HepG2 (cell line): ENCODE data around the gene DARS2. TPM values are rescaled to one million over a fixed set of nuclear protein-coding genes. Genes with fewer than 3 reads are reported as not detected.

ENCODE experiments used
- BCL6 ChIP-seq: IDR thresholded peaks from 2 replicates; pipeline ENCODE4 v1.6.1; 2016; ENCODE audit warnings: missing genetic modification reagents, missing compliant biosample characterization
- HOXA5 ChIP-seq: sonication (generic); formaldehyde crosslinking; IDR thresholded peaks from 2 replicates; pipeline ENCODE4 v1.4.0; 2020; ENCODE audit warnings: missing genetic modification reagents
- RFX5 ChIP-seq: IDR thresholded peaks from 2 replicates; pipeline ENCODE4 v1.6.1; 2011; ENCODE audit warnings: low read depth, low read length, improper control_type of control experiment
- SNRNP70 ChIP-seq: fragments of 200-400 bp; formaldehyde crosslinking; IDR thresholded peaks from 2 replicates; pipeline ENCODE4 v1.6.1; 2017; ENCODE audit warnings: mild to moderate bottlenecking, low read depth, low read length, moderate library complexity
- ZKSCAN8 ChIP-seq: IDR thresholded peaks from 2 replicates; pipeline ENCODE4 v1.6.1; 2016; ENCODE audit warnings: borderline replicate concordance, missing genetic modification reagents, missing compliant biosample characterization
- ZNF138 ChIP-seq: sonication (generic); formaldehyde crosslinking; IDR thresholded peaks from 2 replicates; pipeline ENCODE4 v1.5.0; 2020; ENCODE audit warnings: mild to moderate bottlenecking, low read depth, missing genetic modification reagents
- ZNF180 ChIP-seq: sonication (generic); formaldehyde crosslinking; IDR thresholded peaks from 2 replicates; pipeline ENCODE4 v1.4.0; 2020; ENCODE audit warnings: low read depth, missing genetic modification reagents, borderline replicate concordance
- ZNF350 ChIP-seq: sonication (generic); formaldehyde crosslinking; IDR thresholded peaks from 2 replicates; pipeline ENCODE4 v1.4.0; 2020; ENCODE audit warnings: mild to moderate bottlenecking, low read depth, missing genetic modification reagents, borderline replicate concordance
- ZNF382 ChIP-seq: sonication (generic); formaldehyde crosslinking; IDR thresholded peaks from 2 replicates; pipeline ENCODE4 v1.5.0; 2020; ENCODE audit warnings: missing genetic modification reagents, mild to moderate bottlenecking, borderline replicate concordance
- ZNF383 ChIP-seq: sonication (generic); formaldehyde crosslinking; IDR thresholded peaks from 2 replicates; pipeline ENCODE4 v1.4.0; 2020; ENCODE audit warnings: missing genetic modification reagents, mild to moderate bottlenecking, borderline replicate concordance
- ZNF772 ChIP-seq: sonication (generic); formaldehyde crosslinking; IDR thresholded peaks from 2 replicates; pipeline ENCODE4 v1.5.0; 2020; ENCODE audit warnings: mild to moderate bottlenecking, missing genetic modification reagents
- ZNF775 ChIP-seq: sonication (generic); formaldehyde crosslinking; IDR thresholded peaks from 2 replicates; pipeline ENCODE4 v1.4.0; 2020; ENCODE audit warnings: missing genetic modification reagents, mild to moderate bottlenecking, moderate library complexity, borderline replicate concordance
- polyA plus RNA-seq, 8 experiments: library from polyadenylated mRNA; depleted of rRNA in 3 of 8; stranded (reverse) in 7 of 8; unstranded in 1 of 8; fragments of >200 nt; fragmentation: Illumina TruSeq in 4 of 8; extraction: Trizol in 4 of 8; gene quantifications; 2 replicates each; pipeline versions ENCODE4 v1.2.1 to v1.2.3, GENCODE V29; 2011 to 2016; ENCODE audit warnings: low read depth in 4 of 8, missing spikeins in 1 of 8, mixed read lengths in 1 of 8; ENCODE audit not compliant: insufficient read depth in 1 of 8
- total RNA-seq, 5 experiments: library from RNA; depleted of rRNA; stranded (reverse); fragments of >200 nt; fragmentation: Illumina TruSeq; extraction: Trizol; gene quantifications; 2 replicates each; pipeline ENCODE4 v1.2.3, GENCODE V29; 2016; ENCODE audit warnings: low read depth in 1 of 5
- TF ChIP-seq, protein P1 (sequence below): sonication (generic); formaldehyde crosslinking; IDR thresholded peaks from 2 replicates; pipeline ENCODE4 v1.9.0; 2021; ENCODE audit warnings: missing genetic modification reagents, borderline replicate concordance
- TF ChIP-seq, protein P2 (sequence below): sonication (generic); formaldehyde crosslinking; IDR thresholded peaks from 2 replicates; pipeline ENCODE4 v1.8.1; 2023; ENCODE audit warnings: missing genetic modification reagents, inconsistent platforms, borderline replicate concordance
- TF ChIP-seq, protein P3 (sequence below): sonication (generic); formaldehyde crosslinking; IDR thresholded peaks from 2 replicates; pipeline ENCODE4 v1.4.0; 2020; ENCODE audit warnings: missing genetic modification reagents
- TF ChIP-seq, protein P4 (sequence below): IDR thresholded peaks from 2 replicates; pipeline ENCODE4 v1.6.1; 2018; ENCODE audit warnings: missing genetic modification reagents
- TF ChIP-seq, protein P5 (sequence below): sonication (generic); formaldehyde crosslinking; conservative IDR thresholded peaks from 2 replicates; pipeline ENCODE4 v1.4.0; 2020; ENCODE audit warnings: missing genetic modification reagents
- TF ChIP-seq, protein P6 (sequence below): IDR thresholded peaks from 2 replicates; pipeline ENCODE4 v1.6.1; 2016

The DARS2 gene
- total and polyA plus RNA-seq, 2 of the 13 experiments (the other 11 are each of a cell fraction or from before 2014, with no cell fraction given) = 17.6 to 27.7 TPM

DNA sequence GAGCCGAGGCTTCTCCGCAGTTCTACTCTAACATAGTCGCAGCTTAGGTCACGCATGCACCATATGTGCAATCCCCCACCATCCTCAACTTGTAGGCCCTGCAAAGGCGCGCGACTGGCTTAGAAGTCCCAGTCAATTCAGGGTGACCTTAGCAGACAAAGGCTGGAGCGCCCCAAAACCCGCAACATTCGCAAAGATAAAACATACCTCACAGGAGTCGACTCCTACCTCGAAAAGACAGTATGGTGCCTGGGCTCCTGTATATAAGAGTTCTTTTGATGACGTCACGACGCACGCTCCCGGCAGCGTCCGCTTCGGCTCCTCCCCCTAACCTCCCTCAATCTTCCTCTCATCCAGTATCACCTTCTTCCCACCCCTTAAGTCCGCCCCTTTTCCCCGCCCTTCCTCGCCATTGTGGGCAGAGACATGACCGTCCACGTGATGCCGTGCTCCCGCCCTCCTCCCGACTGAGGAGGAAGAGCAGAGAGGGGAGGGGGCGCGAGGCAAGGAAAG, 43.3 kb downstream of the DARS2 start, which contains the start of gene GAS5 (continued):
- TF ChIP-seq, protein P1, sequence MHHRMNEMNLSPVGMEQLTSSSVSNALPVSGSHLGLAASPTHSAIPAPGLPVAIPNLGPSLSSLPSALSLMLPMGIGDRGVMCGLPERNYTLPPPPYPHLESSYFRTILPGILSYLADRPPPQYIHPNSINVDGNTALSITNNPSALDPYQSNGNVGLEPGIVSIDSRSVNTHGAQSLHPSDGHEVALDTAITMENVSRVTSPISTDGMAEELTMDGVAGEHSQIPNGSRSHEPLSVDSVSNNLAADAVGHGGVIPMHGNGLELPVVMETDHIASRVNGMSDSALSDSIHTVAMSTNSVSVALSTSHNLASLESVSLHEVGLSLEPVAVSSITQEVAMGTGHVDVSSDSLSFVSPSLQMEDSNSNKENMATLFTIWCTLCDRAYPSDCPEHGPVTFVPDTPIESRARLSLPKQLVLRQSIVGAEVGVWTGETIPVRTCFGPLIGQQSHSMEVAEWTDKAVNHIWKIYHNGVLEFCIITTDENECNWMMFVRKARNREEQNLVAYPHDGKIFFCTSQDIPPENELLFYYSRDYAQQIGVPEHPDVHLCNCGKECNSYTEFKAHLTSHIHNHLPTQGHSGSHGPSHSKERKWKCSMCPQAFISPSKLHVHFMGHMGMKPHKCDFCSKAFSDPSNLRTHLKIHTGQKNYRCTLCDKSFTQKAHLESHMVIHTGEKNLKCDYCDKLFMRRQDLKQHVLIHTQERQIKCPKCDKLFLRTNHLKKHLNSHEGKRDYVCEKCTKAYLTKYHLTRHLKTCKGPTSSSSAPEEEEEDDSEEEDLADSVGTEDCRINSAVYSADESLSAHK (CRISPR knock-in tag) = peak; percentile 80; the same call in 1 of the 2 replicates
- peak; percentile 84 for TF ChIP-seq HOXA5 (CRISPR knock-in tag)
- no peak for TF ChIP-seq ZNF180 (CRISPR knock-in tag)
- peak; percentile 87; the same call in 1 of the 2 replicates for TF ChIP-seq ZNF383 (CRISPR knock-in tag)
- peak; percentile 89; the same call in 1 of the 2 replicates for TF ChIP-seq ZNF772 (CRISPR knock-in tag)
- no peak for TF ChIP-seq ZNF138 (CRISPR knock-in tag)
- TF ChIP-seq, protein P2, sequence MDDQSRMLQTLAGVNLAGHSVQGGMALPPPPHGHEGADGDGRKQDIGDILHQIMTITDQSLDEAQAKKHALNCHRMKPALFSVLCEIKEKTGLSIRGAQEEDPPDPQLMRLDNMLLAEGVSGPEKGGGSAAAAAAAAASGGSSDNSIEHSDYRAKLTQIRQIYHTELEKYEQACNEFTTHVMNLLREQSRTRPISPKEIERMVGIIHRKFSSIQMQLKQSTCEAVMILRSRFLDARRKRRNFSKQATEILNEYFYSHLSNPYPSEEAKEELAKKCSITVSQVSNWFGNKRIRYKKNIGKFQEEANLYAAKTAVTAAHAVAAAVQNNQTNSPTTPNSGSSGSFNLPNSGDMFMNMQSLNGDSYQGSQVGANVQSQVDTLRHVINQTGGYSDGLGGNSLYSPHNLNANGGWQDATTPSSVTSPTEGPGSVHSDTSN (CRISPR knock-in tag) = 0 out of 2 replicates have a peak, but pooled peaks have one; percentile 42
- TF ChIP-seq BCL6 (CRISPR knock-in tag) = peak; percentile 16; the same call in 1 of the 2 replicates
- peak; percentile 31; the same call in 1 of the 2 replicates for TF ChIP-seq ZNF775 (CRISPR knock-in tag)
- no peak for TF ChIP-seq SNRNP70
- TF ChIP-seq ZNF350 = peak; percentile 73; the same call in 1 of the 2 replicates
- TF ChIP-seq ZNF382 = no peak
- TF ChIP-seq, protein P3, sequence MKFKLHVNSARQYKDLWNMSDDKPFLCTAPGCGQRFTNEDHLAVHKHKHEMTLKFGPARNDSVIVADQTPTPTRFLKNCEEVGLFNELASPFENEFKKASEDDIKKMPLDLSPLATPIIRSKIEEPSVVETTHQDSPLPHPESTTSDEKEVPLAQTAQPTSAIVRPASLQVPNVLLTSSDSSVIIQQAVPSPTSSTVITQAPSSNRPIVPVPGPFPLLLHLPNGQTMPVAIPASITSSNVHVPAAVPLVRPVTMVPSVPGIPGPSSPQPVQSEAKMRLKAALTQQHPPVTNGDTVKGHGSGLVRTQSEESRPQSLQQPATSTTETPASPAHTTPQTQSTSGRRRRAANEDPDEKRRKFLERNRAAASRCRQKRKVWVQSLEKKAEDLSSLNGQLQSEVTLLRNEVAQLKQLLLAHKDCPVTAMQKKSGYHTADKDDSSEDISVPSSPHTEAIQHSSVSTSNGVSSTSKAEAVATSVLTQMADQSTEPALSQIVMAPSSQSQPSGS (CRISPR knock-in tag) = peak; percentile 84
- TF ChIP-seq ZKSCAN8 (CRISPR knock-in tag) = peak; percentile 22; the same call in 1 of the 2 replicates
- TF ChIP-seq, protein P4, sequence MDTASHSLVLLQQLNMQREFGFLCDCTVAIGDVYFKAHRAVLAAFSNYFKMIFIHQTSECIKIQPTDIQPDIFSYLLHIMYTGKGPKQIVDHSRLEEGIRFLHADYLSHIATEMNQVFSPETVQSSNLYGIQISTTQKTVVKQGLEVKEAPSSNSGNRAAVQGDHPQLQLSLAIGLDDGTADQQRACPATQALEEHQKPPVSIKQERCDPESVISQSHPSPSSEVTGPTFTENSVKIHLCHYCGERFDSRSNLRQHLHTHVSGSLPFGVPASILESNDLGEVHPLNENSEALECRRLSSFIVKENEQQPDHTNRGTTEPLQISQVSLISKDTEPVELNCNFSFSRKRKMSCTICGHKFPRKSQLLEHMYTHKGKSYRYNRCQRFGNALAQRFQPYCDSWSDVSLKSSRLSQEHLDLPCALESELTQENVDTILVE = peak; percentile 22; the same call in 1 of the 2 replicates
- TF ChIP-seq RFX5 = peak; percentile 86
- TF ChIP-seq, protein P5, sequence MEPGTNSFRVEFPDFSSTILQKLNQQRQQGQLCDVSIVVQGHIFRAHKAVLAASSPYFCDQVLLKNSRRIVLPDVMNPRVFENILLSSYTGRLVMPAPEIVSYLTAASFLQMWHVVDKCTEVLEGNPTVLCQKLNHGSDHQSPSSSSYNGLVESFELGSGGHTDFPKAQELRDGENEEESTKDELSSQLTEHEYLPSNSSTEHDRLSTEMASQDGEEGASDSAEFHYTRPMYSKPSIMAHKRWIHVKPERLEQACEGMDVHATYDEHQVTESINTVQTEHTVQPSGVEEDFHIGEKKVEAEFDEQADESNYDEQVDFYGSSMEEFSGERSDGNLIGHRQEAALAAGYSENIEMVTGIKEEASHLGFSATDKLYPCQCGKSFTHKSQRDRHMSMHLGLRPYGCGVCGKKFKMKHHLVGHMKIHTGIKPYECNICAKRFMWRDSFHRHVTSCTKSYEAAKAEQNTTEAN (CRISPR knock-in tag) = peak; percentile 30; the same call in 1 of the 2 replicates
- TF ChIP-seq, protein P6, sequence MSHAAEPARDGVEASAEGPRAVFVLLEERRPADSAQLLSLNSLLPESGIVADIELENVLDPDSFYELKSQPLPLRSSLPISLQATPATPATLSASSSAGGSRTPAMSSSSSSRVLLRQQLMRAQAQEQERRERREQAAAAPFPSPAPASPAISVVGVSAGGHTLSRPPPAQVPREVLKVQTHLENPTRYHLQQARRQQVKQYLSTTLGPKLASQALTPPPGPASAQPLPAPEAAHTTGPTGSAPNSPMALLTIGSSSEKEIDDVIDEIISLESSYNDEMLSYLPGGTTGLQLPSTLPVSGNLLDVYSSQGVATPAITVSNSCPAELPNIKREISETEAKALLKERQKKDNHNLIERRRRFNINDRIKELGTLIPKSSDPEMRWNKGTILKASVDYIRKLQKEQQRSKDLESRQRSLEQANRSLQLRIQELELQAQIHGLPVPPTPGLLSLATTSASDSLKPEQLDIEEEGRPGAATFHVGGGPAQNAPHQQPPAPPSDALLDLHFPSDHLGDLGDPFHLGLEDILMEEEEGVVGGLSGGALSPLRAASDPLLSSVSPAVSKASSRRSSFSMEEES (CRISPR knock-in tag) = peak; percentile 84
